CD4-positive, alpha-beta T cell treated with Interleukin-12 subunit alpha and Interleukin-12 subunit beta, for 1 hour (primary cell): ENCODE results near the gene CYP17A1.
"Not testable (repeated sequence)": the region's sequence is repeated elsewhere in the genome, so short reads cannot be mapped to it uniquely, and the experiment has no call there.

Experiments used
- DNase-seq: peaks from one replicate; pipeline ENCODE4 v3.0.0-alpha.2; 2020

CYP17A1 gene

DNA sequence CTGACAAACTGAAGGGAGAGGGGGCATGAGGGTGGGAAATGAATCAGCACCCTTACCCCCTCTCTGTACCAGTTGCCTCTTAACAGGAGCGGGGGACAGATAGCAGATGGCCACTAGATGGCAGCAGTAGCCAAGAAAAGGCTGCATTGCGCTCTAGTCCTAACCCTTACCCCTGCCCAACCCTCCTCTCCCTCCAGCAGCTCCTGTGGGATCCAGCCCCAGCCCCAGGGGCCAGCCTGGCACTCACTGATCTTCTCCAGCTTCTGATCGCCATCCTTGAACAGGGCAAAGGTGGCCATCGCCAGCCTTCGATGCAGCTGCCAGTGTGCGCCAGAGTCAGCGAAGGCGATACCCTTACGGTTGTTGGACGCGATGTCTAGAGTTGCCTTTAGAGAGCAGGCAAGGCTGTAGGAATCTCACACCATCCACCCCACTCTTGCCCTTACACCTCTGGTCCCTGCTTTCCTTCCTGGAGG is 2.2 kb downstream of the CYP17A1 start:
- DNase-seq, result peak; percentile 74

DNA sequence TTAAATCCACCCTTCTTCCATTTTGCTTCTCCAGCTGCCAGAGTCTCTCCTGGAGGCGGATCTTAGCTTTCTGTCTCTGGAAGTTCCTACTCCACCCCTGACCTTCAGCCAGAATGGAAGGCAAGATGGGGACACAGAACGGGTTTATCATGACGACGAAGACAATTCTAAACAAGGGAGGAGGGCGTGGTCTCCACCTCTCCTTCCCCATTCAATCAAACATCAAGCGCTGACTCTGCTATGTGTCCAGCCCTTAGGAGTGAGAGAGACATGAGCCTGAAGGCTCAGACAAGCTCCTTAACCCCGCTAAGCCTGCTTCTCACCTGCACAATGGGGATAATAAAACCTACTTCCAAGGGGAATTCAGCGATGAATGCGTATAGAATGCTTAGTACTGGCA is 3.1 kb downstream of the CYP17A1 start:
- DNase-seq, result no peak

DNA sequence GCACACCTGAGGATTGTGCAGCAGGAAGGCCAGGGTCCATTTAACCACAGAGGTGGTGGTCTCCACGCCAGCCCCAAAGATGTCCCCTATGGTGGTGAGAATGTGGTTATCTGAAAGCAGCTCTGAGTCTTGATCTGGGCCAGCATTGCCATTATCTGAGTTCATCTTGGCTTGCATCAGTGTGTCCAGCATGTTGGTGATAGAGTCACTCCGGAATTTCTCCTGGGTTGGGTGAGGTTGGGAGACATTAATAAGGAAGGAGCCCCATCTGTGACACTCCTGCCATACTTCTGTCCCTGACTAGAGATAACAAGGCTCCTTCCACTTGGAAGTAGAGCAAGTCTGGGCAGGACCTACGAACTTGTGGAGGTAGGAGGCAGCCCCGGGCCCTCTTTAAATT is 4.2 kb downstream of the CYP17A1 start:
- DNase-seq, result no peak

DNA sequence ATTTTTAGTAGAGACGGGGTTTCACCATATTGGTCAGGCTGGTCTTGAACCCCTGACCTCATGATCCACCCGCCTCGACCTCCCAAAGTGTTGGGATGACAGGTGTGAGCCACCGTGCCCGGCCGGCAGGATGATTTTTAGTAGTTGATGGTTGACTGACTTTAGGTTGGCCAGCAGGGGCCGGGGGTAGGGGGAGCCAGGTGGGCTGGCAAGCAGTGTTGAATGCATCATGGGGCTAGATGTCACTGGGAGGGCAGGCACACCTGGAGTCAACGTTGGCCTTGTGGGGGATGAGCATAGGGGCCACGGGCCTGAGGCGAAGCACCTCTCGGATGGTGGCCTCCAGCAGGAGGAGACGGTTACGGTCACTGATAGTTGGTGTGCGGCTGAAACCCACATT is 5.0 kb downstream of the CYP17A1 start:
- no peak for DNase-seq

DNA sequence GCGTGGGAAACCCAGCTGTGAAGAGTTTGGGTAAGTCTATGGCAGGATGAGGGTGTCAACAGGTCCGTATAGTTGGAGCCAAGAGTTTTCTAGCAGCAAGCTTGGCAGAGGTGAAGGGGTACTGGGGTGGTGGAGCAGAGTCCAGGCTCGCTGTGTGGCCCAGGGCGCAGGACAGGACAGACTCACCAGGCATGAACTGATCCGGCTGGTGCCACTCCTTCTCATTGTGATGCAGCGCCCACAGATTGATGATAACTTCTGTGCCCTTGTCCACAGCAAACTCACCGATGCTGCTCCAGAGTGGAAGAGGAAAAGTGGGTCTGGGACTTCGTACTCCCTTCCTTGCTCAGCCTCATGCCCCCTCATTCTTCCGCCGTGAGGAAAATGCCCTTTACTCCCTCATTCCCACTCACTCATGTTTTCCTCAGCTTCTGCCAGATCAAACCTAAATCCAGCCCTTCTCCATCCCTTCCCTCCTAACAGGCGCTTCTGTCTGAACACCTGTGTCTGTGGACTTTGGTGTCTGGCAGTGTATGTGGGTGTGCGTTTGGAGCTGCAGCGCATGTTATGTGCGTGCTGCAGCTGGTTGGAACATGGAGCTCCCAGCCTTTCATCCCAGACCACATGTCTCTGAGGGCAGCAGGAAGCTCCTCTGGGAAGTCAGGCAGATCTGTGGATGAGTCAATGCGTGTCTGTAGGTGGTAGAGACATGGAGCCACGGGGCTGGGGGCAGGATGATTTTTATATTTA is 5.7 kb downstream of the CYP17A1 start:
- no peak for DNase-seq

- no peak for DNase-seq
These were observed 9.6 kb downstream of the CYP17A1 start for GRCh38 chr10:102827597-102827975.

GRCh38 chr10:102826148-102826796 is 10.9 kb downstream of the CYP17A1 start:
- DNase-seq, result no peak

DNA sequence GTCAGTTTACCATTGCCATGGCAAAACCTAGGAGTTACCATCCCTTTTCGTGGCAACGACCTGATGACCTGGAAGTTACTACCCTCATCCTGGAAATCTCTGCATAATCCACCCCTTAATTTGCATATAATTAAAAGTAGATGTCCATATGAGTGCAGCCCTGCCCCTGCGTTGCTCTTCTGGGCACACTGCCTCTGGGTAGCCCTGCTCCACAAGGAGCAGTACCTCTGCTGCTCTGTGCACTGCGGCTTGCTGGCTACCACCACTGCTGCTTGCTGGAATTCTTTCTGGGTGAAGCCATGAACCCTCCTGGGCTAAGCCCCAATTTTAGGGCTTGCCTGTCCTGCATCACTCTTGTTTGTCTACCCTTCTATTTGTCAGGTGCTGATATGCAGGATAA is 12.5 kb downstream of the CYP17A1 start:
- DNase-seq, result no peak

- DNase-seq, result no peak
These were observed 15.0 kb downstream of the CYP17A1 start for GRCh38 chr10:102822222-102822621.

DNA sequence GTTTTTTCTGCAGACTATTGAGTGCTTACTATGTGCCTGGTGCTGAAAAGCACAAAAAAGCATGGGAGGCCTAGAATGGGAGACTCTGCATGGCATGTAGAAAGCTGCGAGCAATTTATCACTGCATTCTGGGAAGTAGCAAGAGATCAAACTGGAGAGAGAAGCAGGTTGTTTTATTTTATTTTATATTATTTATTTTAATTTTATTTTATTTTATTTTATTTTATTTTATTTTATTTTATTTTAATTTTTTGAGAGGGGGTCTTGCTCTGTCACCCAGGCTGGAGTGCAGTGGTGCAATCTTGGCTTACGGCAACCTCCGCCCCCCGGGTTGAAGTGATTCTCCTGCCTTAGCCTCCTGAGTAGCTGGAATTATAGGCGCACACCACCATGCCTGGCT is 17.2 kb downstream of the CYP17A1 start:
- not testable (repeated sequence) for DNase-seq

- peak; percentile 6 for DNase-seq
These were observed 18.2 kb downstream of the CYP17A1 start for GRCh38 chr10:102819054-102819453.

DNA sequence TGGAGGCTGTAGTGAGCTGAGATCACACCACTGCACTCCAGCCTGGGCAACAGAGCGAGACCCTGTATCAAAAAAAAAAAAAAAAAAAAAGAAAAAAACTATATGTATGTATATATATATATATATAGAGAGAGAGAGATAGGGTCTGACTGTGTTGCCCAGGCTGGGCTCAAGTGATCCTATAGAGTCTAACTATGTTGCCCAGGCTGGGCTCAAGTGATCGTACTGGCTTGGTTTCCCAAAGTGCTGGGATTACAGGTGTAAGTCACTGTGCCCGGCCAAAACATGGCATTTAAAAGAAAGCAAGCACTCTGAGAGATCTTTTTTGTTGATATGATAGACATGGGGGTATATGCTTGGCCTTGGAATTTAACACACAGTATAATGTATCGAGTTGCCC is 20.0 kb downstream of the CYP17A1 start:
- no peak for DNase-seq

- DNase-seq, result peak; percentile 13
These were observed 21.2 kb downstream of the CYP17A1 start for GRCh38 chr10:102815790-102816549.

- DNase-seq, result no peak
These were observed 22.1 kb downstream of the CYP17A1 start for GRCh38 chr10:102814873-102815661.

DNA sequence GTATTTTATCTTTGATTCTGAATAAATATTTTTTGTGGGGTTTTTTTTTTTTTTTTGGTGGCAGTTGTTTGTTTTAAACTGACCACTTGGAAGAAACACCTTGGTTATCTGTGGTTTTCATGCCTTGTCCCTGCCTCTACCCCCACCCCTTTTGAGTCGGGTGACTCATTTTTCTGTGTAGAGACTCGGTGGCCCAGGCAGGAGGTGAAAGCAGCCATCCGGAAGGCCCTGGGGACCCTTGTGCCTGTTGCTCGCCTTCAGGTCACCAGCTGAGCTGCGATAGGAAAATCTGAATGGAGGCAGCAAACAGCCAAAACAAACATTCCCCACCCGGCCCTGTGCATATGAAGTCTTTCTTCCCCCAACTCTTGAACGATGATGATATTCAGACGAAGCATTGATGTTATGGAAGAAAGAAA is 22.8 kb downstream of the CYP17A1 start:
- no peak for DNase-seq

DNA sequence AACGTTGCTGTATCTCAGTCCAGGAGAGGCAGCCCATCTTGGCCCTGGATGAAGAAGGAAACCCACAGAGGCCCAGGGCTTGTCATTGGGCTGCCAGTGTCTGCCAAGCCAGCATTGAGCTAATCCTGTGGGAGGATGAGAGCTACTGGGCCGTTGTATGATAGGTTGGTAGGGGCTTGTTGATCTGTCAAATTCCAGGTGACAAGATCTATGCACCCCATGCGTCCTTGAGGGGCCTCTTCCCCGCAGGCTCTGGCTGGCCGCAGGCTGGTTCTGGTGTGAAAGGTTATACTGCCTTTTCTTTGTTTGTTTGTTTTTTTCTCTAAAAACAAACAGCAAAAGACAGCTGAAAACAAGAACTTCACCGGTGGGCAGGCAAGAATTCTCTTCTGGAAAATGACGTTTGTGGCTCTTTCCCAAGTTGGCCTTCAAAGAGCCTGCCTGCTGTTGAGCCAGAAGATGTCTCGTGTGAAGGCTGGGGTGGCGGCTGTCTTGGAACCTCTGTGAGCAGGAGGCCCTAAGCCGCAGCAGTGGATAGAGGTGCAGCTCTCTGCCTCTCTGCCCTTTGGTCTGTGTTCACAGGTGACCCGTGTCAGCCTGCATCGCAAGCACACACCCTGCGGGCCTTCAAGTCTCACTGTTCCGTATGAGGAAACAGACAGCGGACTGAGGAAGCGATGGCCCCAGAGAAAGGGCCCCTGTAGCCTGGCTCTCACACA is 23.3 kb downstream of the CYP17A1 start:
- no peak for DNase-seq

- DNase-seq, result no peak
These were observed 24.1 kb downstream of the CYP17A1 start for GRCh38 chr10:102813017-102813541.

- DNase-seq, result no peak
These were observed 24.9 kb downstream of the CYP17A1 start for GRCh38 chr10:102812231-102812876.

DNA sequence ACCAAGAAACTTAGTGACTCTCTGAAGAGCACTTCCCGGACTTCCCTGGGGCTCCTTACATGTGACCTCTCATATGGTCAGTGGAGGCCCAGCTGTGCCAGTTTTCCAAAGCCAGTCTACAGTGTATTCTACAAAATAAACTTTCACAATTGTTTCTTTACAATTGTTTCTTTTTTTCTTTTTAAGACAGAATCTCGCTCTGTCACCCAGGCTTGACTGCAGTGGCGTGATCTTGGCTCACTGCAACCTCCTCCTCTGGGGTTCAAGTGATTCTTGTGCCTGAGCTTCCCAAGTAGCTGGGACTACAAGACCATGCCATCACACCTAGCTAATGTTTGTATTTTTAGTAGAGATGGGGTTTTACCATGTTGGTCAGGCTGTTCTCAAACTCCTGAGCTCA is 25.9 kb downstream of the CYP17A1 start:
- no peak for DNase-seq

- no peak for DNase-seq
These were observed 28.8 kb downstream of the CYP17A1 start for GRCh38 chr10:102808380-102808779.

DNA sequence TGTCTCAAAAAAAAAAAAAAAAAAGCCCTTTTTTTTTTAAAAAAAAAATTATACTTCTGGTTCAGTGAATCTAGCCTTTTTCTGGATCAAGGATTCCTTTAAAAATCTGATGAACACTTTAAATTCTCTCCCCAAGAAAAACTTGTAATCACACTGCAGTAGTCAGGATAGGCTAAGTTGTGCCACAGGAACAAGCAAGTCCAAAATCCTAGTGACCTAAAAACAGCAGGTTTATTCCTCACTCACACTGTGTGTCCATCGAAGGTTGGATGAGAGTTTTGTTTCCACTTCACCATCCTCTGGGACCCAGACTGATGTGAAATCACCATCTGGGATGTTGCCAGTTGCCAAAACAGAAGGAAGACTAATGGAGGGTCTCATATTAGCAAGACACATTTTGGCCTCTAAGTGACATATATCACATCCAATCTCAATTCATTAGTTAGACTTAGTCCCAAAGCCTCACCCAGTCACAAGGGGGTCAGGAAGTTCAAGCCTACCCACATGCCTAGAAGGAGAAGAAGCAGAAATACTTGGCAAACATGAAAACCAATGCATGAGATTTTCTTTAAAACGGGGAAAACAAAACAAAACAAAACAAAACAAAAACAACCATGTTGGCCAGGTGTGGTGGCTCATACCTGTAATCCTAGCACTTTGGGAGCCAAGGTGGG is 32.7 kb downstream of the CYP17A1 start:
- no peak for DNase-seq
